HCT116 (cell line): Measurements from ENCODE around the gene MEN1. TPM values are rescaled to one million over a fixed set of nuclear protein-coding genes. Genes with fewer than 3 reads are reported as not detected.

Experiments used
- ATAC-seq: fragments of 200-7000 bp; cut with Tn5 transposase; 2 replicates; pipeline ENCODE4 v1.9.1; 2020; ENCODE audit warnings: mild to moderate bottlenecking, moderate library complexity
- BruUV-seq: library from RNA; stranded (reverse); fragments of 400-500 nt; replicated peaks from 2 replicates; lab custom pipeline; 2021; lab: Mats Ljungman, UMichigan
- CTCF ChIA-PET: fragments of 300-600 bp; sonication (Branson Sonifier 250); formaldehyde crosslinking; loops from one replicate; lab custom pipeline; 2021; ENCODE audit warnings: antibody characterized with exemption; lab: Charles Lee
- POLR2A ChIA-PET: fragments of 300-600, 350-600 bp; sonication (Branson Sonifier 250); formaldehyde crosslinking; loops from one replicate; lab custom pipeline; 2021; ENCODE audit warnings: antibody characterized with exemption; lab: Charles Lee
- RAD21 ChIA-PET, 2 experiments: fragments of 300-600 bp; sonication (Branson Sonifier 250); formaldehyde crosslinking; loops; one replicate each; lab custom pipeline; 2023; ENCODE audit warnings: low total read pairs in 2 of 2; ENCODE audit not compliant: uncharacterized antibody in 2 of 2, unreplicated experiment in 2 of 2, low non-redundant PET in 1 of 2; lab: Charles Lee
- DNase-seq: peaks from one replicate; pipeline ENCODE4 v3.0.0-alpha.2; 2010; ENCODE audit warnings: low read depth, low spot score
- H2AFZ ChIP-seq: fragments of 200-600 bp; shearing (Covaris generic), sonication (generic); 2 replicates; pipeline ENCODE4 v1.6.1; 2017; ENCODE audit warnings: low read depth, mixed run types, mixed read lengths, antibody characterized with exemption, low read length; ENCODE audit not compliant: poor library complexity, severe bottlenecking
- H3K27ac ChIP-seq: 2 replicates; pipeline ENCODE4 v1.5.1; 2012; ENCODE audit warnings: low read depth, low read length
- H3K27me3 ChIP-seq: fragments of 200-600 bp; sonication (generic); 2 replicates; pipeline ENCODE4 v1.6.1; 2016; ENCODE audit warnings: mixed run types, low read length, mixed read lengths; ENCODE audit not compliant: insufficient read depth
- H3K36me3 ChIP-seq, 2 experiments: fragments of 200-500 bp in 1 of 2; fragments of 200-600 bp in 1 of 2; sonication (Bioruptor generic) in 1 of 2; sonication (generic) in 1 of 2; 2 replicates each; pipeline versions ENCODE4 v1.5.1 to v1.6.1; 2014 to 2016; ENCODE audit warnings: low read length in 2 of 2, inconsistent platforms in 1 of 2, mixed read lengths in 1 of 2, mixed run types in 1 of 2; ENCODE audit not compliant: insufficient read depth in 2 of 2, control insufficient read depth in 1 of 2
- H3K4me1 ChIP-seq, 2 experiments: fragments of 200-600 bp in 1 of 2; sonication (generic) in 1 of 2; 2 replicates each; pipeline versions ENCODE4 v1.5.1 to v1.6.1; 2012 to 2017; ENCODE audit warnings: low read length in 2 of 2, inconsistent platforms in 1 of 2, mild to moderate bottlenecking in 1 of 2, mixed read lengths in 1 of 2, mixed run types in 1 of 2, moderate library complexity in 1 of 2; ENCODE audit not compliant: insufficient read depth in 2 of 2, control insufficient read depth in 1 of 2
- H3K4me2 ChIP-seq: fragments of 200-600 bp; sonication (generic); 2 replicates; pipeline ENCODE4 v1.6.1; 2017; ENCODE audit warnings: mixed run types, low read length, mixed read lengths
- H3K4me3 ChIP-seq, 2 experiments: fragments of 200-600 bp in 1 of 2; sonication (generic) in 1 of 2; replicated peaks in 1 of 2; 2 replicates each; pipeline ENCODE4 v1.5.1; 2011 to 2016; ENCODE audit warnings: low read length in 2 of 2, control low read depth in 1 of 2, low read depth in 1 of 2, mild to moderate bottlenecking in 1 of 2, mixed read lengths in 1 of 2, mixed run types in 1 of 2
- H3K79me2 ChIP-seq: fragments of 200-600 bp; sonication (generic); 2 replicates; pipeline ENCODE4 v1.6.1; 2017; ENCODE audit warnings: mild to moderate bottlenecking, mixed run types, low read length, moderate library complexity, mixed read lengths; ENCODE audit not compliant: insufficient read depth
- H3K9ac ChIP-seq: fragments of 200-600 bp; sonication (generic); 2 replicates; pipeline ENCODE4 v1.6.1; 2016; ENCODE audit warnings: low read length, mixed read lengths
- H3K9me2 ChIP-seq: fragments of 200-600 bp; sonication (generic), shearing (Covaris generic); 2 replicates; pipeline ENCODE4 v1.6.1; 2017; ENCODE audit warnings: mixed run types, mild to moderate bottlenecking, moderate library complexity; ENCODE audit not compliant: insufficient read depth
- H3K9me3 ChIP-seq, 2 experiments: fragments of 200-500 bp in 1 of 2; fragments of 200-600 bp in 1 of 2; sonication (Bioruptor generic) in 1 of 2; sonication (generic) in 1 of 2; 2 replicates each; pipeline ENCODE4 v1.6.1; 2014 to 2017; ENCODE audit warnings: low read length in 2 of 2, mixed read lengths in 2 of 2, inconsistent platforms in 1 of 2, low read depth in 1 of 2, mild to moderate bottlenecking in 1 of 2, mixed run types in 1 of 2, moderate library complexity in 1 of 2; ENCODE audit not compliant: control insufficient read depth in 1 of 2, insufficient read depth in 1 of 2
- H4K20me1 ChIP-seq: fragments of 200-600 bp; sonication (generic), shearing (Covaris generic); 2 replicates; pipeline ENCODE4 v1.6.1; 2017; ENCODE audit warnings: mixed run types, mild to moderate bottlenecking, moderate library complexity; ENCODE audit not compliant: insufficient read depth
- CEBPB ChIP-seq: IDR thresholded peaks from 2 replicates; pipeline ENCODE4 v1.6.1; 2012; ENCODE audit warnings: low read depth
- EGR1 ChIP-seq: IDR thresholded peaks from 2 replicates; pipeline ENCODE4 v1.6.1; 2012; ENCODE audit warnings: low read depth
- EZH2 ChIP-seq: fragments of 200-600 bp; sonication (generic); IDR thresholded peaks from 2 replicates; pipeline ENCODE4 v1.6.1; 2017; ENCODE audit warnings: antibody characterized with exemption, mixed run types
- EZH2phosphoT487 ChIP-seq: fragments of 200-600 bp; IDR thresholded peaks from 2 replicates; pipeline ENCODE4 v1.6.1; 2018; ENCODE audit warnings: antibody characterized with exemption, borderline replicate concordance
- FOSL1 ChIP-seq: IDR thresholded peaks from 2 replicates; pipeline ENCODE4 v1.6.1; 2012; ENCODE audit warnings: low read depth
- JUND ChIP-seq: IDR thresholded peaks from 2 replicates; pipeline ENCODE4 v1.6.1; 2012
- RAD21 ChIP-seq: IDR thresholded peaks from 2 replicates; pipeline ENCODE4 v1.6.1; 2012; ENCODE audit warnings: low read depth, mild to moderate bottlenecking
- SIN3A ChIP-seq: IDR thresholded peaks from 2 replicates; pipeline ENCODE4 v1.6.1; 2012; ENCODE audit warnings: low read depth
- SP1 ChIP-seq: IDR thresholded peaks from 2 replicates; pipeline ENCODE4 v1.6.1; 2012; ENCODE audit warnings: low read depth
- SRF ChIP-seq: IDR thresholded peaks from 2 replicates; pipeline ENCODE4 v1.6.1; 2012; ENCODE audit warnings: low read depth
- ZFX ChIP-seq: fragments of 450-650 bp; IDR thresholded peaks from 2 replicates; pipeline ENCODE4 v1.6.1; 2017
- ZNF274 ChIP-seq: fragments of 200-500 bp; sonication (Bioruptor generic); IDR thresholded peaks from 2 replicates; pipeline ENCODE4 v1.6.1; 2014; ENCODE audit warnings: mild to moderate bottlenecking, low read depth, low read length, inconsistent platforms
- intact Hi-C: fragments of 100-400 bp; cut with micrococcal nuclease; formaldehyde crosslinking; loops from 2 replicates; pipeline ENCODE4 v1.10.0; 2022
- total RNA-seq: library from RNA; stranded (reverse); gene quantifications from one replicate; pipeline ENCODE4 v1.2.1, GENCODE V29; 2021; ENCODE audit not compliant: unreplicated experiment
- TF ChIP-seq, protein P1 (sequence below): IDR thresholded peaks from 2 replicates; pipeline ENCODE4 v1.6.1; 2012
- TF ChIP-seq, protein P2 (sequence below), 3 experiments: fragments of 200-600 bp in 1 of 3; sonication (generic) in 1 of 3; IDR thresholded peaks in 2 of 3; conservative IDR thresholded peaks in 1 of 3; 2 replicates each; pipeline ENCODE4 v1.5.1; 2012 to 2017; ENCODE audit warnings: low read depth in 2 of 3, low read length in 2 of 3, antibody characterized with exemption in 1 of 3, borderline replicate concordance in 1 of 3, control low read depth in 1 of 3, mild to moderate bottlenecking in 1 of 3, mixed read lengths in 1 of 3, mixed run types in 1 of 3, moderate library complexity in 1 of 3; ENCODE audit not compliant: insufficient read depth in 1 of 3
- TF ChIP-seq, protein P3 (sequence below): IDR thresholded peaks from 2 replicates; pipeline ENCODE4 v1.6.1; 2012

The MEN1 gene
- total RNA-seq, 1 experiment from 2014 or later = 62.1 TPM

DNA sequence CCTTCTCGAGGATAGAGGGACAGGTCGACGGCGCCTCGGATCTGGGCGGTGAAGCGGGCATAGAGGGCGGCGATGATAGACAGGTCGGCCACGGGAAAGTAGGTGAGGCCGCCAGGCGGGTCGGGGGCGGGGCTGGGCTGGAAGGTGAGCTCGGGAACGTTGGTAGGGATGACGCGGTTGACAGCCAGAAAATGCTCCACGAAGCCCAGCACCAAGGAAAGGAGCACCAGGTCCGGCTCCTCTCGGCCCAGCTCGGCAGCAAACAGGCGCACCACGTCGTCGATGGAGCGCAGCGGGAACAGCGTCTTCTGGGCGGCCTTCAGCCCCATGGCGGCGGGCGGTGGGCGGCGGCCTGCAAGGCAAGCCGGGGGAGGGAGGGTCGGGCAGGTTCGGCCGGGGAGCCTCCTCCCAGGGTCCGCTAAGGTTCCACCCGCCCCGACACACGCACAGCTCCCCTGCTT, 540 bp downstream of the MEN1 start:
- POLR2A ChIA-PET = interaction anchor here (2.5 kb wide), 1 partner anchor 31 kb away, joined by 11 read pairs; the partner anchor contains the start of gene SF1
- Histone ChIP-seq H3K79me2 (peaks cover 13% of the 10 kb centered on the region; the same call in 1 of the 2 replicates), H3K4me1 (peaks cover 7 to 14% of the 10 kb centered on the region in 2 experiments), H3K9me2 (no peaks in the 10 kb centered on the region), H3K27me3 (no peaks in the 10 kb centered on the region), H3K9me3 (no peaks in the 10 kb centered on the region), H3K36me3 (peaks cover 5 to 10% of the 10 kb centered on the region in 2 experiments; a peak in 2 of 4 replicates), H3K4me2 (peak overlapping the region; percentile 98), H4K20me1 (no peaks in the 10 kb centered on the region), H2AFZ (no peak overlapping the region), H3K4me3 (peak overlapping the region; percentile 89 to 91), H3K9ac (peak overlapping the region; percentile 83), H3K27ac (peak overlapping the region; percentile 65)
- ATAC-seq = peak; percentile 51
- DNase-seq = peak; percentile 12
- no TSS peak for BruUV-seq
- TF ChIP-seq, protein P1, sequence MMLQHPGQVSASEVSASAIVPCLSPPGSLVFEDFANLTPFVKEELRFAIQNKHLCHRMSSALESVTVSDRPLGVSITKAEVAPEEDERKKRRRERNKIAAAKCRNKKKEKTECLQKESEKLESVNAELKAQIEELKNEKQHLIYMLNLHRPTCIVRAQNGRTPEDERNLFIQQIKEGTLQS = no peak
- no peak for TF ChIP-seq SRF
- TF ChIP-seq EZH2 = no peak
- no peak for TF ChIP-seq CEBPB
- TF ChIP-seq ZFX = no peak
- TF ChIP-seq EGR1 = no peak
- TF ChIP-seq, protein P2, sequence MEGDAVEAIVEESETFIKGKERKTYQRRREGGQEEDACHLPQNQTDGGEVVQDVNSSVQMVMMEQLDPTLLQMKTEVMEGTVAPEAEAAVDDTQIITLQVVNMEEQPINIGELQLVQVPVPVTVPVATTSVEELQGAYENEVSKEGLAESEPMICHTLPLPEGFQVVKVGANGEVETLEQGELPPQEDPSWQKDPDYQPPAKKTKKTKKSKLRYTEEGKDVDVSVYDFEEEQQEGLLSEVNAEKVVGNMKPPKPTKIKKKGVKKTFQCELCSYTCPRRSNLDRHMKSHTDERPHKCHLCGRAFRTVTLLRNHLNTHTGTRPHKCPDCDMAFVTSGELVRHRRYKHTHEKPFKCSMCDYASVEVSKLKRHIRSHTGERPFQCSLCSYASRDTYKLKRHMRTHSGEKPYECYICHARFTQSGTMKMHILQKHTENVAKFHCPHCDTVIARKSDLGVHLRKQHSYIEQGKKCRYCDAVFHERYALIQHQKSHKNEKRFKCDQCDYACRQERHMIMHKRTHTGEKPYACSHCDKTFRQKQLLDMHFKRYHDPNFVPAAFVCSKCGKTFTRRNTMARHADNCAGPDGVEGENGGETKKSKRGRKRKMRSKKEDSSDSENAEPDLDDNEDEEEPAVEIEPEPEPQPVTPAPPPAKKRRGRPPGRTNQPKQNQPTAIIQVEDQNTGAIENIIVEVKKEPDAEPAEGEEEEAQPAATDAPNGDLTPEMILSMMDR (IDR thresholded peaks at IDR 0.05 in 2 of 3, conservative IDR thresholded peaks at IDR 0.05 in 1 of 3; ENCODE audit: borderline replicate concordance in 1 of 3, insufficient read depth in 1 of 3, low read depth in 2 of 3, low read length in 2 of 3) = no peak
- no peak for TF ChIP-seq RAD21
- no peak for TF ChIP-seq ZNF274
- no peak for TF ChIP-seq FOSL1
- TF ChIP-seq JUND = no peak
- no peak for TF ChIP-seq SP1
- no peak for TF ChIP-seq SIN3A
- no peak for TF ChIP-seq EZH2phosphoT487
- TF ChIP-seq, protein P3, sequence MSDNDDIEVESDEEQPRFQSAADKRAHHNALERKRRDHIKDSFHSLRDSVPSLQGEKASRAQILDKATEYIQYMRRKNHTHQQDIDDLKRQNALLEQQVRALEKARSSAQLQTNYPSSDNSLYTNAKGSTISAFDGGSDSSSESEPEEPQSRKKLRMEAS = no peak
- CTCF ChIA-PET = no interaction called here
- RAD21 ChIA-PET = no interaction called here
- intact Hi-C loops = no loop called here
